Neutrophil (primary cell): ENCODE measurements around the gene SYNDIG1L.

Experiments
- H3K27ac ChIP-seq: fragments of 200-600 bp; sonication (generic); 2 replicates; pipeline ENCODE4 v1.5.1; 2016; ENCODE audit warnings: mild to moderate bottlenecking, moderate library complexity
- H3K27me3 ChIP-seq: fragments of 200-600 bp; sonication (generic); 2 replicates; pipeline ENCODE4 v1.6.0; 2016; ENCODE audit warnings: mild to moderate bottlenecking
- H3K36me3 ChIP-seq: fragments of 200-600 bp; sonication (generic); 2 replicates; pipeline ENCODE4 v1.5.1; 2017
- H3K4me1 ChIP-seq, 2 experiments: fragments of 200-600 bp in 1 of 2; sonication (generic) in 1 of 2; 1 replicate in 1 of 2; 2 replicates in 1 of 2; pipeline versions ENCODE4 v1.5.1 to v1.6.1; 2013 to 2016; ENCODE audit warnings: low read depth in 1 of 2, low read length in 1 of 2, mild to moderate bottlenecking in 1 of 2, moderate library complexity in 1 of 2; ENCODE audit not compliant: control insufficient read depth in 1 of 2, insufficient read depth in 1 of 2
- H3K4me3 ChIP-seq, 2 experiments: fragments of 200-600 bp in 1 of 2; sonication (generic) in 1 of 2; 1 replicate in 1 of 2; 2 replicates in 1 of 2; pipeline ENCODE4 v1.5.1; 2013 to 2016; ENCODE audit warnings: low read depth in 1 of 2, low read length in 1 of 2, mild to moderate bottlenecking in 1 of 2, moderate library complexity in 1 of 2
- H3K9me3 ChIP-seq: fragments of 200-600 bp; sonication (generic); 2 replicates; pipeline ENCODE4 v1.5.1; 2016
- TF ChIP-seq, protein P1 (sequence below): fragments of 200-600 bp; sonication (generic); IDR thresholded peaks from 2 replicates; pipeline ENCODE4 v1.5.1; 2016; ENCODE audit warnings: antibody characterized with exemption

The SYNDIG1L gene

GRCh38 chr14:74429221-74429691 lies 3.2 kb upstream of the SYNDIG1L start:
- H3K4me1 ChIP-seq: no peaks in the 10 kb centered on the region
- H3K27ac ChIP-seq: no peak overlapping the region
- H3K27me3 ChIP-seq: peaks cover 72% of the 10 kb centered on the region
- no peaks in the 10 kb centered on the region for H3K9me3 ChIP-seq
- no peak overlapping the region for H3K4me3 ChIP-seq
- TF ChIP-seq, protein P1, sequence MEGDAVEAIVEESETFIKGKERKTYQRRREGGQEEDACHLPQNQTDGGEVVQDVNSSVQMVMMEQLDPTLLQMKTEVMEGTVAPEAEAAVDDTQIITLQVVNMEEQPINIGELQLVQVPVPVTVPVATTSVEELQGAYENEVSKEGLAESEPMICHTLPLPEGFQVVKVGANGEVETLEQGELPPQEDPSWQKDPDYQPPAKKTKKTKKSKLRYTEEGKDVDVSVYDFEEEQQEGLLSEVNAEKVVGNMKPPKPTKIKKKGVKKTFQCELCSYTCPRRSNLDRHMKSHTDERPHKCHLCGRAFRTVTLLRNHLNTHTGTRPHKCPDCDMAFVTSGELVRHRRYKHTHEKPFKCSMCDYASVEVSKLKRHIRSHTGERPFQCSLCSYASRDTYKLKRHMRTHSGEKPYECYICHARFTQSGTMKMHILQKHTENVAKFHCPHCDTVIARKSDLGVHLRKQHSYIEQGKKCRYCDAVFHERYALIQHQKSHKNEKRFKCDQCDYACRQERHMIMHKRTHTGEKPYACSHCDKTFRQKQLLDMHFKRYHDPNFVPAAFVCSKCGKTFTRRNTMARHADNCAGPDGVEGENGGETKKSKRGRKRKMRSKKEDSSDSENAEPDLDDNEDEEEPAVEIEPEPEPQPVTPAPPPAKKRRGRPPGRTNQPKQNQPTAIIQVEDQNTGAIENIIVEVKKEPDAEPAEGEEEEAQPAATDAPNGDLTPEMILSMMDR: no peak
- no peaks in the 10 kb centered on the region for H3K36me3 ChIP-seq

- TF ChIP-seq, protein P1: no peak
- no peaks in the 10 kb centered on the region for H3K36me3 ChIP-seq
- no peaks in the 10 kb centered on the region for H3K9me3 ChIP-seq
- H3K27me3 ChIP-seq: peaks cover 87% of the 10 kb centered on the region
- H3K4me3 ChIP-seq: no peak overlapping the region
- no peak overlapping the region for H3K27ac ChIP-seq
- no peaks in the 10 kb centered on the region for H3K4me1 ChIP-seq
These were observed 1.6 kb upstream of the SYNDIG1L start for GRCh38 chr14:74427651-74428050.

GRCh38 chr14:74425525-74426201 lies 347 bp downstream of the SYNDIG1L start:
- no peaks in the 10 kb centered on the region for H3K36me3 ChIP-seq
- peaks cover 90% of the 10 kb centered on the region for H3K27me3 ChIP-seq
- no peak overlapping the region for H3K4me3 ChIP-seq
- TF ChIP-seq, protein P1: no peak
- no peak overlapping the region for H3K27ac ChIP-seq
- no peaks in the 10 kb centered on the region for H3K9me3 ChIP-seq
- no peaks in the 10 kb centered on the region for H3K4me1 ChIP-seq

- H3K36me3 ChIP-seq: no peaks in the 10 kb centered on the region
- no peak overlapping the region for H3K4me3 ChIP-seq
- peaks cover 93% of the 10 kb centered on the region for H3K27me3 ChIP-seq
- no peak overlapping the region for H3K27ac ChIP-seq
- TF ChIP-seq, protein P1: no peak
- no peaks in the 10 kb centered on the region for H3K9me3 ChIP-seq
- H3K4me1 ChIP-seq: no peaks in the 10 kb centered on the region
These were observed 1.4 kb downstream of the SYNDIG1L start for GRCh38 chr14:74424606-74425005.

GRCh38 chr14:74423246-74423645 lies 2.8 kb downstream of the SYNDIG1L start:
- peaks cover 93% of the 10 kb centered on the region for H3K27me3 ChIP-seq
- H3K4me1 ChIP-seq: no peaks in the 10 kb centered on the region
- no peak overlapping the region for H3K4me3 ChIP-seq
- no peaks in the 10 kb centered on the region for H3K36me3 ChIP-seq
- TF ChIP-seq, protein P1: no peak
- H3K27ac ChIP-seq: no peak overlapping the region
- H3K9me3 ChIP-seq: no peaks in the 10 kb centered on the region
